EH (cell line): Measurements from ENCODE around the gene GUCD1.

Experiments
- DNase-seq: peaks from one replicate; pipeline ENCODE4 v3.0.0-alpha.2; 2015; ENCODE audit warnings: low read depth

Gene GUCD1

GRCh38 chr22:24503843-24504338 is 51.0 kb downstream of the GUCD1 start:
- no peak for DNase-seq

- peak; percentile 77 for DNase-seq
These were observed 51.6 kb downstream of the GUCD1 start for GRCh38 chr22:24503137-24503842.

DNA sequence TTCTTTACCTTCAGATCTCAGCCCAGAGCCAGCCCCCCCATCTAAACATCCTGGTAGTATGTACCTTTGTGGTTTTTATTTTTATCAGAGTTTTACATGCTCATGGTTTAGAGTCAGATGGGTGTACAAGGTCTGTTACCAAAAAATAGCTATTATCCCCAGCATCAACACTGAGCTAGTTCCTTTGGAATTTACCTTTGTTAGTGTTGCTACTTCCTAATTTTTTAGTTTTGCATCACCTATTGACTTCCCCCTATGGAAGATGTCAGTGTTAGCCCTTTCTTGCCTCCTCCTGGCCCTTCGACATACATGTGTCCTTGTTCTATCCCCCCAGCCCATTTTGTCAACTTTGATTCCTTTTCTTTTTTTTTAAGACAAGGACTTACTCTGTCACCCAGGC is 52.4 kb downstream of the GUCD1 start:
- no peak for DNase-seq

- DNase-seq: no peak
These were observed 52.9 kb downstream of the GUCD1 start for GRCh38 chr22:24502034-24502433.

GRCh38 chr22:24501301-24502005 is 53.5 kb downstream of the GUCD1 start:
- no peak for DNase-seq

DNA sequence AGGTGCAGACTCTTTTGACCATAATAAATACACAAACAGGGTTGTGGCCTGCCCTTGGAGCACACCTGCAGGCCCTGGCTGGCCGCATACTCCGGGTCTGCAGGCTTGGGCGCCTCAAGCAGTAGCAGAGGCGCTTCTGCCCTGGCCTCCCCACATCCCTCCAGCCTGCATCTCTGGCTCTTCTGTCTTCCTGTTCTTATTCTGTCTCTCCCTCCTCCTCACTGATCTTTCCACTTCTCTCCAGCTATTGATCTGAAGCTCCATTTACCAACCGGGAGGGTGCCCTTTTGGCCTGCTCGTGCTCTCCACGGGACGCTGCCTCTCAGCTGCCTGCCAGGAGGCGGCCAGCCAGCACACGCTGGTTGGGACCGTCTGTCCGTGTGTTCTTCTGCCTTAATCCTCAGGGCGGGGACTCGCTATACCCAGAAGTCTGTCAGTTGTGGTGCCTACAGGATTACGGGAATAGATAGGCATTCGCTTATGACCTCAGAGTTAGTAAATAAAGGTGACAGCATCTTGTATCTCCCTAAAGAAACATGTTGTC is 54.6 kb downstream of the GUCD1 start:
- DNase-seq: no peak

DNA sequence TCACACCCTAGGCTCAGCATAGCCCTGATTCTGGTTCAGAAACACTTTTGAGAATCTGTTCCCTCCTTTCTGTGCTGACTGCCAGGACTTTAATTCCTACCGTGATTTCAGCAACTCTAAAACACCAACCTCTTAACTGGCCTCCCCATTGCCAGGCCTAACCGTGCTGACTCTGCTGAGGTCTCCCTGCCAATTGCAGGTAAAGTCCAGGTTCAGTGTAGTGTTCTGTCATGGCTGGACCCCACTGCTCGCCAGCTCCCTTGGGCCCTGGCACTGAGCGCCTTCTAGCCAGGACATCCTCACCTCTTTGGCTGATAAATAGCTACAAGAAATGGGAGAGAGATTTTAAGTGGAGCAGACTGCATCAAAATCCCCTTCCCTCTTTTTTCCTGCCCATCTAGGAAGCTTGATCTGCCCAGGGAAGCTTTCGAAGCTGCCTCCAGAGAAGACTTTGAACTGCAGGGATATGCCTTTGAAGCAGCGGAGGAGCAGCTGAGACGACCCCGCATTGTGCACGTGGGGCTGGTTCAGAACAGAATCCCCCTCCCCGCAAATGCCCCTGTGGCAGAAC is 55.1 kb downstream of the GUCD1 start:
- DNase-seq: no peak

- no peak for DNase-seq
These were observed 56.1 kb downstream of the GUCD1 start for GRCh38 chr22:24498824-24499223.

DNA sequence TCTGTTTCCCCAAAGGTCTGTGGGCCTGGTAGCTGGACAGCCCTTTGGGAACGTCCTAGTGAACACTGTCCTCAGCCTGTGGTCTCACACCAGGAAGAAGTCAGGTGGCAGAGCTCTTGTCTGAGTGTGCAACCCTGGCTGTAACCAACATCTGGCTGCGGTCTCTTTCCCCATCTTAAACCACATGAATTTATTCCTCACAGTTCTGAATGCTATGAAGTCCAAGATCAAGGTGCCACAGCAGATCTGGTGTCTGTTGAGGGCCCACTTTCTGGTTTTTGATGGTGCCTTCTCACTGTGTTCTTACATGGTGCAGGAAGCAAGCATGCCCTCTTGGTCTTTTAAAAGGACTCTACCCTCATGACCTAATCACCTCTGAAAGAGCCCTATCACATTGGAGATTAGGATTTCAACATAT is 57.1 kb downstream of the GUCD1 start:
- DNase-seq: no peak

- peak; percentile 11 for DNase-seq
These were observed 58.3 kb downstream of the GUCD1 start for GRCh38 chr22:24496661-24497060.

DNA sequence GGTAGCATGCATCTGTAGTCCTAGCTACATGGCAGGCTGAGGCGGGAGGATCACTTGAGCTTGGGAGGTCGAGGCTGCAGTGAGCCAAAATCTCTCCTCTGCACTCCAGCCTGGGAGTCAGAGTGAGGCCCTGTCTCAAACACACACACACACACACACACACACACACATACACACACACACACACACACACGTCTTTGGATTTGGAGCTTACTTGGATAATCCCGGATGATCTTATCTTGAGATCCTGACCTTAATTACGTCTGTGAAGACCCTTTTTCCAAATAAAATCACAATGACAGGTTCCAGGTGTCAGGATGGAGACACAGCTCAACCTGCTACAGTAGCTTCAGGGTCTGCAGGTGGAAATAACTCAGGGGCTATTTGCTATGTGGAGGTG is 58.7 kb downstream of the GUCD1 start:
- no peak for DNase-seq

GRCh38 chr22:24495365-24495675 is 59.6 kb downstream of the GUCD1 start:
- no peak for DNase-seq

GRCh38 chr22:24494528-24495364 is 60.2 kb downstream of the GUCD1 start, which contains the start of gene UPB1:
Gene UPB1 (plus strand): TSS chr22:24495332. CDS start chr22:24495404, 72 bp downstream.
- DNase-seq: no peak

DNA sequence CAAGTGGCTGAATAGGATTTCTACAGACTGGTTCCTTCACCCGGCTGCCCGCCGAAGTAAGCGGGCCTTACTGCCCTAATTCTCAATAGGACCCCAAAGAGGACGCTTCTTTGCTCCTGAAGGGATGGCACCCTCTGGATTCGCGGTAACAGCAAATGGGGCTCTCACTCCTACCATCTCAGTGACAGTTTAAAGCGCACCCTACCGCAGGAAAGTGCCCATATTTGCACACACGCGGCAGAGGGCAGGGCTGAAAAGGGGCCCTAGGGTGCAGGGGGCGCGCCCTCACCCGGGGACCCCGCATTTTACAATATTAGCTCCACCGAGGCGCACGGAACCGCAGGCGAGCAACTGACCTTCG is 60.8 kb downstream of the GUCD1 start:
- DNase-seq: no peak

- no peak for DNase-seq
These were observed 62.5 kb downstream of the GUCD1 start for GRCh38 chr22:24492391-24492790.
